Placental pericyte (primary cell): ENCODE measurements around the gene ACAP2. TPM values are rescaled to one million over a fixed set of nuclear protein-coding genes. Genes with fewer than 3 reads are reported as not detected.

Experiments
- small RNA-seq: library from RNA; depleted of rRNA; stranded (forward); fragments of <200 nt; gene quantifications from one replicate; pipeline ENCODE3, GENCODE V24; 2012; ENCODE audit warnings: low replicate concordance
- total RNA-seq: library from RNA; depleted of rRNA; stranded (reverse); fragments of >200 nt; gene quantifications from 2 replicates; pipeline ENCODE4 v1.2.3, GENCODE V29; 2012

The ACAP2 gene
- total RNA-seq = 75.6 and 88.4 TPM in 2 replicates

GRCh38 chr3:195442573-195443390, at the start of gene ACAP2:
Gene ACAP2 (minus strand): TSS chr3:195443020. CDS start chr3:195442847, 173 bp downstream.

GRCh38 chr3:195270817-195271409, 171.9 kb downstream of the ACAP2 start, which contains the start of gene XXYLT1:
Gene XXYLT1 (minus strand): TSS chr3:195271159. CDS start chr3:195271058, 101 bp downstream.

Small RNA genes within 50 kb of the gene (small RNA-seq; reads per million reads assigned to genes)
- gene RF00019 = not detected

Other genes starting within 250 kb of the ACAP2 start
- 16.0 and 35.8 TPM in 2 replicates for gene XXYLT1, start 171.9 kb downstream of the ACAP2 start, total RNA-seq
- gene PPP1R2, start 100.3 kb upstream of the ACAP2 start, total RNA-seq = 48.8 and 85.6 TPM in 2 replicates
- 1.3 and 2.0 TPM in 2 replicates for gene APOD, start 140.9 kb upstream of the ACAP2 start, total RNA-seq